Measurements from ENCODE around the gene VAV3. TPM values are rescaled to one million over a fixed set of nuclear protein-coding genes. Genes with fewer than 3 reads are reported as not detected.

The VAV3 gene
- total RNA-seq, 2 experiments from 2014 or later: 5.5 to 5.6 TPM

DNA sequence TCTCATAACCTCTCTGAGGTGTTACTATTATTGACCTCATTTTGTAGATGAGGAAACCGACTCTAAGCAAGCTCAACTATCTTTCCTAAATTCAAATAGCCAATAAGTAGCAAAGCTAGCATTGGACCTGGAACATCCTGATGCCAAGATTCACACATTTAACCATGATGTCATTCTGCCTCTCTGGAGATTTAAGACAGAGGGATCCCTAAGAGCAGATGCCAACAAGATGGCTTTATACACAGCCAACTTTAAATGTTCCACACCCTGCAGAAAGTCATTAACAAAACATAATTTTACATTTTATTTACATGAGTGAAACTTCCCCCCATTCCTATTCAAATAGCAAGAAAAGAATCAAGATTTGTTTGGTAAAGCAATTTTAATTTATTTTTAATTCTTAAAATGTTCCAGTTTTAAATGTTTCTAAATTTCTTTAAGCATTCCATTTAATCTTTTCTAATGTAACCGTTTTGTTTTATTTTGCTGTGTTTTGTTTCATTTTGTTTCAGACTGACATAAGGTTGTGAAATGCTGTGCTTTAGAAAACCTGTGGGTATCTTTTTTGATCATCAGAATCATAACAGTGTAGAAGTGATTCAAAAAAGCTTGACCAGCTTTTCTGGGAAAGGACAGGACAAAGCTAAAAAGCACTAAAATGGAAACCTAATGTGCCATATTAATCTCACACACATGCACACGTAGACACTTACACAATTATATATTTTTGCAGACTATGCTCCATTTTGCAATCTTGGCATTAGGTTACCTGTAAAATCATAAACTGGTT lies 7.6 kb upstream of the VAV3 start:
- DNase-seq (no peak), ATAC-seq (ENCODE audit: poor library complexity) (no peak)
- no peaks in the 10 kb centered on the region for H3K9me3 Mint-ChIP-seq
- CTCF ChIA-PET: no interaction called here
- H3K36me3 Mint-ChIP-seq (ENCODE audit: low read depth): no peaks in the 10 kb centered on the region
- no peaks in the 10 kb centered on the region for H3K27me3 Mint-ChIP-seq
- intact Hi-C loops (cut with DNase I, micrococcal nuclease): no loop called here
- Histone ChIP-seq H3K4me1 (ENCODE audit: insufficient read depth, low read length) (no peaks in the 10 kb centered on the region), H3K27ac (ENCODE audit: low read depth in 1 of 2, low read length in 2 of 2) (no peak overlapping the region), H3K36me3 (ENCODE audit: insufficient read depth, low read length) (no peaks in the 10 kb centered on the region), H3K27me3 (ENCODE audit: control insufficient read depth in 1 of 2, insufficient read depth in 2 of 2, low read length in 2 of 2) (no peaks in the 10 kb centered on the region), H3K4me3 (ENCODE audit: low read length) (no peak overlapping the region), H3K9me3 (ENCODE audit: control insufficient read depth in 1 of 2, insufficient read depth in 1 of 2, low read length in 2 of 2) (no peaks in the 10 kb centered on the region)
- no peaks in the 10 kb centered on the region for H3K4me1 Mint-ChIP-seq (ENCODE audit: low read depth)
- no peak overlapping the region for H3K4me3 Mint-ChIP-seq
- POLR2A ChIA-PET: no interaction called here
- TF ChIP-seq, protein P1, sequence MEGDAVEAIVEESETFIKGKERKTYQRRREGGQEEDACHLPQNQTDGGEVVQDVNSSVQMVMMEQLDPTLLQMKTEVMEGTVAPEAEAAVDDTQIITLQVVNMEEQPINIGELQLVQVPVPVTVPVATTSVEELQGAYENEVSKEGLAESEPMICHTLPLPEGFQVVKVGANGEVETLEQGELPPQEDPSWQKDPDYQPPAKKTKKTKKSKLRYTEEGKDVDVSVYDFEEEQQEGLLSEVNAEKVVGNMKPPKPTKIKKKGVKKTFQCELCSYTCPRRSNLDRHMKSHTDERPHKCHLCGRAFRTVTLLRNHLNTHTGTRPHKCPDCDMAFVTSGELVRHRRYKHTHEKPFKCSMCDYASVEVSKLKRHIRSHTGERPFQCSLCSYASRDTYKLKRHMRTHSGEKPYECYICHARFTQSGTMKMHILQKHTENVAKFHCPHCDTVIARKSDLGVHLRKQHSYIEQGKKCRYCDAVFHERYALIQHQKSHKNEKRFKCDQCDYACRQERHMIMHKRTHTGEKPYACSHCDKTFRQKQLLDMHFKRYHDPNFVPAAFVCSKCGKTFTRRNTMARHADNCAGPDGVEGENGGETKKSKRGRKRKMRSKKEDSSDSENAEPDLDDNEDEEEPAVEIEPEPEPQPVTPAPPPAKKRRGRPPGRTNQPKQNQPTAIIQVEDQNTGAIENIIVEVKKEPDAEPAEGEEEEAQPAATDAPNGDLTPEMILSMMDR (IDR thresholded peaks at IDR 0.05): no peak
- no peak overlapping the region for H3K27ac Mint-ChIP-seq

DNA sequence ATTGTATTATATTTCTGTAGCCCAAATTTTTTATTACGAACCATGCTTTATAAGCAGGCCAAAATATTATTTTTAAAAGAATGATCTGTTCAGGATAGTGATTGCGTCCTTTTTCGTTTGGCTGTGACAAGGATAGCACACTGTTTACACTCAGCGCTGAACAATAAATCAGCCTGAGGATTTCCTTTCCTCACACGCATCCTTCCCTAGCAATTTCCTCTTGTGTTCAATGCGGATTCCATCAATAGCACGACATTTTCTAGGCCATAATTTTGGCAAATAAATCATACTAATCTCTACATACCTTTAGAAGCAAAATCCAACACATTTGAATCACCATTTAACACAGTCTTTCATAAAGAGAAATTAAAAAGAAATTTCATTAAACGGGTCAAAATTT lies 1.6 kb upstream of the VAV3 start:
- H3K27me3 Mint-ChIP-seq: no peaks in the 10 kb centered on the region
- CTCF ChIA-PET: no interaction called here
- ATAC-seq (ENCODE audit: poor library complexity): no peak
- H3K27me3 ChIP-seq (ENCODE audit: control insufficient read depth in 1 of 2, insufficient read depth in 2 of 2, low read length in 2 of 2): no peaks in the 10 kb centered on the region
- peaks cover 23% of the 10 kb centered on the region for H3K4me1 ChIP-seq (ENCODE audit: insufficient read depth, low read length)
- H3K36me3 Mint-ChIP-seq (ENCODE audit: low read depth): peaks cover 15% of the 10 kb centered on the region
- no peak overlapping the region for H3K27ac ChIP-seq (ENCODE audit: low read depth in 1 of 2, low read length in 2 of 2)
- intact Hi-C loops (cut with DNase I, micrococcal nuclease): loop anchor here in 1 of 2 experiments (5.0 kb wide), 1 partner anchor 156 kb away; no protein-coding TSS in a partner anchor
- no peaks in the 10 kb centered on the region for H3K36me3 ChIP-seq (ENCODE audit: insufficient read depth, low read length)
- TF ChIP-seq, protein P1 (IDR thresholded peaks at IDR 0.05): no peak
- peak overlapping the region; percentile 91 for H3K4me3 Mint-ChIP-seq
- peaks cover 29% of the 10 kb centered on the region for H3K4me1 Mint-ChIP-seq (ENCODE audit: low read depth)
- H3K4me3 ChIP-seq (ENCODE audit: low read length): no peak overlapping the region
- H3K9me3 ChIP-seq (ENCODE audit: control insufficient read depth in 1 of 2, insufficient read depth in 1 of 2, low read length in 2 of 2): no peaks in the 10 kb centered on the region
- no peak for DNase-seq
- H3K9me3 Mint-ChIP-seq: no peaks in the 10 kb centered on the region
- H3K27ac Mint-ChIP-seq: no peak overlapping the region
- POLR2A ChIA-PET: no interaction called here

DNA sequence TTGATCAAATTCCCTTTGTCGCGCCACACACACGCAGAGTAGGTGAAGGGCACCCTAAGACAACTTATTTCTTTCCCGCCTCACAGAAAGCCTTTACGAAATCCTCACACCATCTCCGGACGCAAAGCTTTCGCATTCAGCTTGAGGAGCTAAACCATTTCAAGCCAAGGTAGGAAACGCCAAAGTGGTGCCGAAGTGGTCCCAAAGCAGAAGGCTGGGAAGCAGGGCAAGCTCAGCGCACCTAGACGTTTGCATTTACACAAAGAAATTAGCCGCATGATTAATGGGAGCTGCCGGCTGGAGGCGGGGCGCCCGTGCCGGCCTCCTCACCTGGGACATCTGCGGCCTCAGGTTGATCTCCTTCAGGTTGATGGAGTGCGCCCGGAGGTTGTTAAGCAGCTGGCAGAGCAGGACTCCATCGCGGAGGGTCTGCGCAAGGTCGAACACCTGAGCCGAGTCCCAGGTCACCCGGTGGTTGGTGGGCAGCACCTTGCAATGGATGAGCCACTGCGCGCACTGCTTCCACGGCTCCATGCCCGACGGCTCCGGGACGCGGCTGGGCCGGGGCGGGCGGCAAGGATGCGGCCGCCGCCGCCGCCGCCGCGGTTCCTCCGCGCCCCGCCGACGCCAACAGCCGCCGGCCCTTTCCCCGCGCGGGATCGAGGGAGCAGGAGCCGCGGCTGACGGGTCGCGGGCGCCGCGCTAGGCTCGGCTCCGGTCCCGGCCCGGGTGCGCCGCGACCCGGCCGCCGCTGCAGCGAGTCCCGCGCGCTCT lies 457 bp downstream of the VAV3 start:
- Histone ChIP-seq H3K4me3 (ENCODE audit: low read length) (peak overlapping the region; percentile 85), H3K9me3 (ENCODE audit: control insufficient read depth in 1 of 2, insufficient read depth in 1 of 2, low read length in 2 of 2) (no peaks in the 10 kb centered on the region), H3K27me3 (ENCODE audit: control insufficient read depth in 1 of 2, insufficient read depth in 2 of 2, low read length in 2 of 2) (no peaks in the 10 kb centered on the region), H3K27ac (ENCODE audit: low read depth in 1 of 2, low read length in 2 of 2) (peak overlapping the region in 1 of 2 donors; percentile 6), H3K4me1 (ENCODE audit: insufficient read depth, low read length) (peaks cover 23% of the 10 kb centered on the region), H3K36me3 (ENCODE audit: insufficient read depth, low read length) (no peaks in the 10 kb centered on the region)
- ChIA-PET POLR2A (interaction anchor here (0.6 to 1.8 kb wide), 16 partner anchors 31 to 680 kb away, joined by 3 to 7 read pairs (median 3); partner anchors contain the start of gene SLC25A24), CTCF (no interaction called here)
- peaks cover 29% of the 10 kb centered on the region for H3K4me1 Mint-ChIP-seq (ENCODE audit: low read depth)
- H3K27me3 Mint-ChIP-seq: no peaks in the 10 kb centered on the region
- DNase-seq: peak in 7 of 14 experiments; percentile 9 to 46 (median 25)
- H3K4me3 Mint-ChIP-seq: peak overlapping the region; percentile 91
- TF ChIP-seq, protein P1 (IDR thresholded peaks at IDR 0.05): no peak
- H3K36me3 Mint-ChIP-seq (ENCODE audit: low read depth): peaks cover 15% of the 10 kb centered on the region
- ATAC-seq (ENCODE audit: poor library complexity): peak; percentile 10
- H3K9me3 Mint-ChIP-seq: no peaks in the 10 kb centered on the region
- intact Hi-C loops (cut with DNase I, micrococcal nuclease): loop anchor here (2.0 to 5.0 kb wide), 3 partner anchors 114 to 177 kb away; no protein-coding TSS in a partner anchor
- peak overlapping the region; percentile 91 for H3K27ac Mint-ChIP-seq

Measured in CD4-positive, alpha-beta T cell (primary cell).